GM03348 (cell line): ENCODE data around the gene C2orf69.

Experiments used
- DNase-seq: peaks from one replicate; pipeline ENCODE4 v3.0.0; 2012; ENCODE audit warnings: low spot score

The C2orf69 gene

GRCh38 chr2:199968126-199968525 is 57.0 kb downstream of the C2orf69 start:
- no peak for DNase-seq

- no peak for DNase-seq
Observed at GRCh38 chr2:199972088-199972626, 61.1 kb downstream of the C2orf69 start.

- peak; percentile 60 for DNase-seq
Observed at GRCh38 chr2:199973703-199974102, 62.6 kb downstream of the C2orf69 start.

GRCh38 chr2:199975273-199975895 is 64.3 kb downstream of the C2orf69 start:
- DNase-seq, result peak; percentile 14
